Left cardiac atrium (tissue), 4 donors: ENCODE data around the gene OR51A2. TPM values are rescaled to one million over a fixed set of nuclear protein-coding genes. Genes with fewer than 3 reads are reported as not detected.
"Not testable (repeated sequence)": the region's sequence is repeated elsewhere in the genome, so short reads cannot be mapped to it uniquely, and the experiment has no call there.

Experiments used
- ATAC-seq, 2 donors: fragments of 200-7000 bp; cut with Tn5 transposase; one replicate each; pipeline ENCODE4 v1.9.1; 2020; ENCODE audit warnings: mild to moderate bottlenecking in 2 of 2, moderate library complexity in 2 of 2
- DNase-seq: peaks from one replicate; pipeline ENCODE4 v3.0.0-alpha.2; 2020
- intact Hi-C, 2 donors: fragments of 100-400 bp; cut with DNase I; formaldehyde crosslinking; loops; one replicate each; pipeline versions ENCODE4 v1.14.1 to v1.15.1; 2022 to 2023
- long read RNA-seq: library from polyadenylated mRNA; unstranded; transcript quantifications from one replicate; pipeline ENCODE4 v2.0.0, GENCODE V29; 2021
- total RNA-seq, 2 donors: library from RNA; stranded (reverse); fragmentation: NEBNext Ultra II Directional; extraction: Animal tissue kit (Norgen Biotek cat#: 25700); gene quantifications; one replicate each; pipeline ENCODE4 v1.2.1, GENCODE V29; 2021
- donor health status: DM: no; HTN: yes; CAD: no.
- donor health status: DM: no; HTN: yes; CAD: no; lungs with severe emphysema.
- donor health status: DM: yes; HTN: yes; CAD: no.
- donor health status: Dilated cardiomyopathy.

OR51A2 gene, protein sequence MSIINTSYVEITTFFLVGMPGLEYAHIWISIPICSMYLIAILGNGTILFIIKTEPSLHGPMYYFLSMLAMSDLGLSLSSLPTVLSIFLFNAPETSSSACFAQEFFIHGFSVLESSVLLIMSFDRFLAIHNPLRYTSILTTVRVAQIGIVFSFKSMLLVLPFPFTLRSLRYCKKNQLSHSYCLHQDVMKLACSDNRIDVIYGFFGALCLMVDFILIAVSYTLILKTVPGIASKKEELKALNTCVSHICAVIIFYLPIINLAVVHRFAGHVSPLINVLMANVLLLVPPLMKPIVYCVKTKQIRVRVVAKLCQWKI
- total RNA-seq: not detected
- long read RNA-seq: 0 reads

DNA sequence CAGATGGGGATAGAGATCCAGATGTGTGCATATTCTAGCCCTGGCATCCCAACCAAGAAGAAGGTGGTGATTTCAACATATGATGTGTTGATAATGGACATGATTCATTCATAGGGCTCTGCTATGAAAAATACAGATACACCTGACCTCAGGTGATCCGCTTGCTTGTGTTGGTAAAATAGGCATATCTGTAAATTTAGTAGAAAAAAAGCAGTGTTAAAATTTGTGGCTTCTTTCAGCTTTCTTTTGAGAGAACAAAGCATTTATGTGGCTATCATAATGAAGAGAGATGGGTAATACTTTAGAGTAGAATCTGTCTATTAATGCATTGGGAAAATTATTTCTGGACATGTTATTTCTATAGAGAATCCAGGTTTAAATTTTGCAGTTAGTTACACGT lies at the start of gene OR51A2:
TSS of gene OR51A2 (minus strand) at position 101 of the 400 bp plus-strand sequence. CDS start at position 101, 0 bp downstream.
- ATAC-seq, DNase-seq, intact Hi-C loops: not testable (repeated sequence)

DNA sequence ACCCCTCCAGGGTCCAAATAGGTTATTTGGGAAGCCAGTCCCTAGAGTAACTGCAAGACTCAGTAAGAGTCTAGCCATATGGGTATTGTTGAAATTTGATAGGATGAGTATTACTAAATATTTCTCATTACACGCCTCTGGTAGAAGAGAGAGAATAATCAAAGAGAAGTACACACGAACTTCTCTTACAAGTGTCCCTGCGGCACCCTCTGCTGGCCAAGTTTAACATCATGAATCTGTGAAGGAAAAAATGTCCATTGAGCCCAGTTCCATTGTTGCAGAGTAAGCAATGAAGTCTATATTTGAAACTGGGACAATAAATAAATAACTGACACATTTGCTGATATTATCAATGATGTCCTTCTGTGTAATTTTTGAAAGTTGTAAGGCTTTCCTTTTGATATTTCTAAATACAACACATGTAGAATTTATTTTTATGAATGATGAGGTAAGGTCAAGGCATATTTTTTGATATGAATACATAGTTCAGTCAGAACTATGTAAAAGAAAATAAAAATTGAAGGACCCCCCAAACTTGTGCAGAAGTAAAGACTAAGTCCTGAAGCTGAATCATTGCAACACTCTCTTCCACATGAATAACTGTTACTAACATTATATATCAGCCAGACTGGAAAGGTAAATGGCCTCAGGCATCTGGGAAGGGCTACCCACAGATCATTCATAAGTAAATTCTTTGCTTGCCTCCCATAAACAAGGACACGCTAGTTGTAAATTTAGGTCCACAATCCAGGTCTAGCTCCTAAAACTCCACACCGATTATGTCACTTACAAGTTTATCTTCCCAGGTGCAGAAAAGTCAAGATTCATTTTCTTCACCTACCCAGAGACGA lies 49.1 kb upstream of the OR51A2 start:
- DNase-seq (peak; percentile 60), ATAC-seq (no peak)
- intact Hi-C loops: loop anchor here (2.0 to 5.0 kb wide), 2 partner anchors 367 to 378 kb away; partner anchors contain the start of gene OR51D1 (in 1 of the 2)

DNA sequence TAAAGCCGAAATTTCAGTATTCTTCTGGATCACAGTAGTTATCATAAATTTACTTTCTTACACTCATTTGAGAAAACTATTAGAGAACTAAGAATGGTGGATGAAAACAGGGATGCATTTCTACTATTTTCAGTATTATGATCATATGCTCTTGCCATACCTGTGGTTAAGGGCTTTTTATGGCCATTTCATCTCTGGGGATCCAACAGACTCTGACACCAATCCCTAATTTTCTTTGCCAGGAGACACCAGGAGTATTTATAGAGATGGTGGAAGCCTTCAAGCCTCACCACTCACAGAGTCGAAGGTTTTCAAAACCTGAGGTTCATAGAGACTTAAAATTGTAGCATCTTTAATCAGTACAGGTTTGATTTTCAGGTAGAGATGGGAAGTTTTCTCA lies 39.0 kb upstream of the OR51A2 start, which contains the start of gene OR51L1:
TSS of gene OR51L1 (plus strand) at position 301 of the 400 bp plus-strand sequence. CDS start 4,132 bp downstream, outside the sequence.
- DNase-seq: no peak
- intact Hi-C loops: no loop called here
- no peak for ATAC-seq

DNA sequence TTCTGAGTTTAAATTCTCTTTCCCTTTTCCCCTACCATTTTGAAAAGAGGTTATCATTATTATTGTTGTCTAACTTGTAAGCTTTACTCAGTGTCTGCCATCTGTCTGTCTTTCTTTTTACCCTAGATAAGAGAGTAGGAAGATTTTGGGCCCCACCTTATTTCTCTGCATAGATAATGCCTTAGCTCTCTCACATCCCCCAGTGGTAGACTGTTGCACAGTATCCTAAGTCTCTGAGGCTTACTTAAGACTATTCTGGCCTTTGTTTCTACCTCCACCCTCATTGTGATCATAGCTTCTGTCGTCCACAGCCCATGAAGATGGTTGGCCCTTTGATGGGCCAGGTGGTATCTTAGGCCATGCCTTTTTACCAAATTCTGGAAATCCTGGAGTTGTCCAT lies 35.5 kb upstream of the OR51A2 start:
- ATAC-seq (peak in 1 of 2 donors; percentile 27), DNase-seq (no peak)
- intact Hi-C loops: no loop called here

DNA sequence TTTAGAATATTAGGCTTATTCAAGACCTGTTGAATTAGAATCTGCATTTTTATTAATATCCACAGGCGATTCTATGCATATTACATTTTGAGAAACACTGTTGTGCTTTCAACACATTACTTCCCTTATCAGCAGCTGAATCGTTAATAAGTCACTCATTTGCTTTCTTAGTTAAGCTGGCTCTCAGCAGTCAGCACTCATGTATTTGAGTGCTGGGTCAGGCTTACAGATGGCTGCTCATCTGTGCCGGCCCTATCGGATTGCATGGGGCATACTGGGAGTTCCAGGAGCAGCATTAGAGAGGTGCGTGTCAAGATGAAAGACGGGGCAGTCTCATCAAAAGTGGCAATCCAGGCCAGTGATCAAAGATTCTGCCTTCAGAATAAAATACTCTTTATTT lies 28.3 kb upstream of the OR51A2 start:
- intact Hi-C loops: no loop called here
- no peak for ATAC-seq

DNA sequence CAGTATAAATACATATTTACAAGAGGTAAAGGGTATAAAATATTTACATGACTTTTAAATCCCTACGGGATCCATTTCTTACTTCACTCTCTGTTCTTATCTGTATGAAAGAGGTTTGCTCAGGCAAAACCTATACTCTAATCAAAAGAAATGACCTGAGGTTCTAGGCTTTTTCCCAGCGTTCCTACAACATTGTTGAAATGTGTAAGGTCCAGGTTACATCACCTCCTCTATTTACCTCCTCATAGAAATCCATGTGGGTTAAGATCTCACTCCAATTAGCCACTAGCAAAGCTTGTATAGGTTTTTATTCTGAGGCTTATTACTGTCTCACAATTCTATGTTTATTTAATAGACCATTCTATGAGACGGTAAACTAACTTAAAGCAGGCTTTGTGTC lies 27.2 kb upstream of the OR51A2 start:
- ATAC-seq (no peak), DNase-seq (no peak)
- intact Hi-C loops: no loop called here

More for the DNA sequence above, 28.3 kb upstream of the OR51A2 start:
- DNase-seq: no peak

DNA sequence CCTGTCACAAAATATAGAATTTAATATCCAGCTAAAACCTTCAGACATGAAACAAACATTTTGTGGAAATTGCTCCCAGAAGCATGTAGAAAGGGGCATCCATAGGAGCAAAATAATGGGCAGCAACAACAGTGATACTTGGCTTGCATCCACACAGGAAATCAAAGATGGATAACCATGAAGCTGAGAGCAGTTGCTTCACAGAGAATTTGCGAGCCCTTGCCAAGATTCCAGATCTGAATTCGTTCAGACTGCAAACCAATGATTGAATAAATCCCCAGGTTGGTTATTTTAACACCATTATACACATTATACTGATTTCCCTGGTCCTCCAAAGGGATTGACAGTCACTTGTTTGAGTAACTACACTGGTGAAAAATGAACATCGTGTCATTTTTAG lies 23.5 kb upstream of the OR51A2 start:
- no peak for DNase-seq
- ATAC-seq: no peak
- intact Hi-C loops: no loop called here

DNA sequence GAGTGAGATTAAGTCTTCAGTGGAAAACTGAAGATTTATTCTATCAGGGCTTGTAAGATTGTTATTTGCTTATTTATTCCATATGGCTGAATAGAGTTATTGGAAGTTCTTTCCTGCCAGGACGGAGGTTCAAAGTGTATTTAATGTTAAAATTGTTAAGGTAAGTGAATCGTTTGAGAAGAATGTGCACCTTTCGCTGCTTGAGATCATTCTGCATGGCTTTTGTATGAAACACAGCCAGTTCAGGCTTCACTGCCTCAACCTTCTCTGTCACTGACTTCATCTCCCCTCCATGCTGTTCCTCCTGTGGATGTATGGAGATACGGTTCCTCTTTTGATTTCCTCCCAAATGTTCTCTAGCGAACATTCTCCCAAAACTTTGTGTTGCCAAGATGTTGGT lies 19.9 kb upstream of the OR51A2 start:
- intact Hi-C loops: no loop called here
- DNase-seq: no peak
- no peak for ATAC-seq

DNA sequence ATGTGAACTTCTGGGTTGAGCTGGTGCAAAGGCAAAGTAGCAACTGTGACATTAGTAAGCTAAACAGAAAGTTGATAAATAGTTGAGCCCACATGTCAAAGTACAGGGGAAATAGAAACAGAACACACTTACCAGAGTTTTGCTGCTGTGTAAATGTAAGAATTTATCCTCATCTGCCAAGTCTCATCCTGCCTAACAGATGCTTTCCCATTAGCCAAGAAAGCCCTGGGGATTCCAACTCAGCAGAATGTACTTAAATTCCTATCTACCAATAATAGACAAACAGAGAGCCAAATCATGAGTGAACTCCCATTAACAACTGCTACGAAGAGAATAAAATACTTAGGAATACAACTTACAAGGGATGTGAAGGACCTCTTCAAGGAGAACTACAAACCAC lies 7.3 kb upstream of the OR51A2 start:
- intact Hi-C loops: no loop called here
- no peak for ATAC-seq

DNA sequence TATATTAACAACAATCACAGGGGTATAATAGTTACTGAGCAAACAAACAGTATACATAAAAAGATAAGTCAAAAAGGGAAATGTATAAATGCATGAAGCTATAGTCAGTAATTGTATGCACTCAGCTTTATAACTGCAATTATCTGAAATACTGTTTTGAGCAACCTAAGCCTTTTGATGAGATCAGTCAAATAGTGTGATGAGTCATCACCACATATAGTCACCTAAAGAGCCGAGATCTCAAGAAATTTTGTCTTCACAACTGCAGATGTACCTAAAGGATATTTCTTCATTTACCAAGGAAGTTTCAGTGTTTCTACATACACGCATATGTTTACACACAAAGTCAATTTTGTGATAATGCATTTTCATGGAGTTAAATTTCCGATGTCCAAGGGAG lies 5.4 kb upstream of the OR51A2 start:
- no peak for DNase-seq
- intact Hi-C loops: no loop called here
- no peak for ATAC-seq

More for the DNA sequence above, 7.3 kb upstream of the OR51A2 start:
- DNase-seq: no peak

DNA sequence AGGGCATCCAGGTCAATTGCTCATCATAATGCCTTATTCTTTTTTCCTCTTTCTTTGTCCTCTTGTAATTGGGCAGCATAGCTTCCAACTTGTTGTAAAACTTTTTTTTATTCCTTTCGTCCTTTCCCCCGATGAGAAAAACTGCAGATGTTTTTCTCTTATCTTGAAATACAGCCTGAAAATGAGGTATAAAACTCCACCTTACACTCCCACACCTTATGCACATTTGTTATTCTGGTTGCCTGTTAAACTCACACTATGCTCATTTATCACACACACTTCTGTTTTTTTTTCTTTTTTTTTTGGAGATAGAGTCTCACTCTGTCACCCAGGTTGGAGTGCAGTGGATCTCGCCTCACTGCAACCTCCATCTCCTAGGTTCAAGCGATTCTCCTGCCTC lies 1.9 kb upstream of the OR51A2 start:
- intact Hi-C loops: no loop called here
- ATAC-seq: no peak
- DNase-seq: no peak

DNA sequence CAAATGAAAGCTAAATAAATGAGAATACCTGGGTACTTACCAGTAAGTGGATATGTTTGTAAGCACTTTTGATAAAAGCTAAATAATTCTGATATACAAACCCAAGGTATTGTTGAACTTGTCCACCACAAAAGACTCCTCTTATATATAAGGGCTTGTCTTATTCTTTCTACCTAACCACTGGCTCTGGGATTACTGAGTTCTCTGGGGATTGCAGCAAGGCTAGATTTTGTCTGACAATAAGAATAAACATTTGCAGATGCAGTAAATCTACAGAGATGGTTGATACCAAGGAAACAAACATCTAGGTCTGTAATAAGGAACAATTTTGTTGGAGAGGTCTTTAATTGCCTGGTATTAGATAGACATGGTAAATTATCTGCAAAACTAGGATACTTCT lies 8.0 kb downstream of the OR51A2 start, which contains the start of gene OR51A4:
TSS of gene OR51A4 (minus strand) at position 101 of the 400 bp plus-strand sequence. CDS start 505 bp downstream, outside the sequence.
- DNase-seq: no peak
- no peak for ATAC-seq
- intact Hi-C loops: no loop called here

DNA sequence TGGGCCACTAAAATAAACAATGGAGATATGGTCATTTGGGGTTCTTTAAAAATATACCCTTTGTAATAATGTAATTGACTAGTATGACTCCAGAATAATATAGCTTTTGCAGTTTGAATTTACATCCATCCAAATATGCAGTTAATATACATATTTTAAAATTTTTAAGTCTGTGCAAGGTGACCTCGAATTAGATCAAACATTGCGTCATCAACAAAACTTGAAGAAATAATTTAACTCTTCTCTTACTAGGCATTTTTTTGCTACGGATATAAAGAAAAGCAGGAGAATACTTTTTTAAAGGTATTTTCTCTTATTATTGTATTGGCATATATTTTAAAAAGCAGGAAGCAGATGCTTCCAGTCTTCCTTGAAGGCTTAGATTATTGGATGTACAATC lies 18.8 kb downstream of the OR51A2 start:
- DNase-seq (no peak), ATAC-seq (no peak)
- intact Hi-C loops: no loop called here

DNA sequence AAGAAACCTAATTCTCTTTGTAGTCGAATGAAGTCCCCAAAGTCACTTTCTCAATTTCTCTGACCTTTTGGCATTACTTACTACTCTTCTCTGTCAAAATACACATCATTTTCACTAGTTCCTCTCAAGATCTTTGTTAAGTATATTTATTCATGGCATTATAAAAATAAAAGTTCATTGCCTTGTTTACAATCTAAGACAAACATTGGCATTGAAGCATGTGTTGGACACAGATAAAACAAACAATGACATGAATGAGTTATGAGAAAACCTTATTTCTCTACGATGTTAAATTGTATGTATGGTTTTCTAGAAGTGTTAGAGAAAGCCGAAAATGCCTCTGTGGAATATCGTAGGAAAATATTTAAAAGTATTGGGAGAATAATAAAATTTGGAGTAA lies 22.8 kb downstream of the OR51A2 start:
- ATAC-seq: no peak
- intact Hi-C loops: no loop called here
- no peak for DNase-seq

DNA sequence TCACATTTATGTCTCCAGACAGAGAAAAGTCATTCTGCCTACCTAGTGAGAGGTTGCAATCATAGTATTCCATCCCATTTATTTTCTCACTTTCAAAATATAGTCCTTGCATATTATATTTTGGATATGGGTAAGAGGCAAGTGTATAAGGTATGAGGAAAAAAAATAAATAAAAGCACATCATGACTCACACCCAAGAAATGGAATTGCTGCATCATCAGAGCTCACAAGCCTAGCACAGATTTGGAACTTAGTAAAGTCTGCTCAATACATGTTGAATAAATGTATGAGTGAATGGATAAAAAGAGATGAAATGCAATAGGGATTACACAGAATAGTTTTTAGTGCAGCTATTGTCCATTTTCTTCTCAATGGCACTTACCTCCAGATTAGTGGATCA lies 28.9 kb downstream of the OR51A2 start:
- intact Hi-C loops: no loop called here
- no peak for DNase-seq
- no peak for ATAC-seq

DNA sequence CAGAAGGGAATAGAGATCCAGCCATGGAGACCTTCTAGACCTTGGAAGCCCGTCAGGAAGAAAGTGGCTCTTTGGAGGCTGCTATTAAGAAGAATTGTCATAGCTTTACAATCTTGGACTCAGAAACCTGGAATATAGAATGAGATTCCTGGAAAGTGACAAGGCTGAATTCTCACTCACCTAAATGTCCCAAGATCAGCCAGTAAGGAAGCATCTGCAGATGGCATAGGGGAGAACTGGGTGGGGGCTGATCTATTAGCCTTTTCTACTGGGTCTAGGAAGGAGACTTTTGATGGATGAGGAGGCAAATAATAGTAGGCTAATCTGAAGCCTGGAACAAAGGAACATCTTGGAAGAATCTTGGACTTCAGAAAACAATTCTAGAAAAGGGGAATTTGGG lies 31.3 kb downstream of the OR51A2 start, which contains the start of gene OR51G1:
TSS of gene OR51G1 (minus strand) at position 101 of the 400 bp plus-strand sequence. CDS start at position 101, 0 bp downstream.
- intact Hi-C loops: no loop called here
- ATAC-seq (no peak), DNase-seq (no peak)

DNA sequence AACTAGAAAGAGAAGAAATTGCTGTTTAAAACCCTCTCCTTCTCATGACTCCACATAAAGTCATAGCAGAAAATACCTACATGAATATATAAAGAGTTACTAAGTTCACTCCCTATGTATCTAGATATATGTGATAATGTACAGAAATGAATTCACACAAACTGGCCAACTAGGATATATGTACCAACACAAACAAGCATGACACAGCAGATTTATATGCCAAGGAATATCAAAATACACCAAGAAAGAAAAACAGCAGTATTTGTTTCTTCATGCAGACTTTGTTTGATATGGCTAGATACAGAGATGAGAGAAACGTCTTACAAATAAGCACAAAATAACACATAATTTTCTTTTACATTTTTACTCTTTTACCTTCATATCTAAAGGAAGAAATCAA lies 33.2 kb downstream of the OR51A2 start:
- no peak for ATAC-seq
- intact Hi-C loops: no loop called here

DNA sequence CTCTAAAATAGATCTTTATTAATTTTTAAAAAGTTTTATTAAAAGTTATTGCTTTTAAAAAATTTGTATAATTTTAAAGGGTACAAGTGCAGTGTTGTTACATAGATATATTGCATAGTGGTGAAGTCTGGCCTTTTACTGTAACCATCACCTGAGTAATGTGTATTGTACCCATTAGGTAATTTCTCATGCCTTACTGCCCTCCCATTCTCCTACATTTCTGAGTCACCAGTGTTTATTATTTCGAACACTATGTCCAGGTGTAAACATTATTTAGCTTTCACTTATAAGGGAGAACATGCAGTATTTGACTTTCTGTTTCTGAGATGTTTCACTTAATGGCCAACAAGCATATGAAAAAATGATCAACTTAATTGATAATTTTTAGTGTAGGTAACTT lies 33.7 kb downstream of the OR51A2 start:
- ATAC-seq (no peak), DNase-seq (no peak)
- intact Hi-C loops: no loop called here

More for the DNA sequence above, 33.2 kb downstream of the OR51A2 start:
- DNase-seq: no peak

DNA sequence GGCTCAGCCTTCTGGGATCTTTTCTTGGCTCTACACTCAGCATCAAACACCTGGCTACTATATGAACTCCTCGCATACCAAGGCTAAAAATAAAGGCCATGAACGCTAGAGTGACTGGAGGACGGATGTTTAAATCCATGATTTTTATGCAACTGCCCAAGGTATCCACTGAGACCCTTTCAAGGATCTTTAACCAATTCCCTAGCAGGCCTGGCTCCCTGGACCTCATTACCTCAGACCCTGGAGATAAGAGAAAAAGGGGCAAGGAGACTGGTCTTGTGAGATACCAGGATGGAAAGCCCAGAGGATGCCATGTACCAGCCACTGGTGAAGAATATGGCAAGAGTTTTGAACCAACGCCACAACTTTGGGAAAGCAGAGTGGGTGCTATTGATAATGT lies 36.3 kb downstream of the OR51A2 start, which contains the start of gene OR51G2:
TSS of gene OR51G2 (minus strand) at position 101 of the 400 bp plus-strand sequence. CDS start 3,687 bp downstream, outside the sequence.
- ATAC-seq (no peak), DNase-seq (no peak)
- intact Hi-C loops: no loop called here

DNA sequence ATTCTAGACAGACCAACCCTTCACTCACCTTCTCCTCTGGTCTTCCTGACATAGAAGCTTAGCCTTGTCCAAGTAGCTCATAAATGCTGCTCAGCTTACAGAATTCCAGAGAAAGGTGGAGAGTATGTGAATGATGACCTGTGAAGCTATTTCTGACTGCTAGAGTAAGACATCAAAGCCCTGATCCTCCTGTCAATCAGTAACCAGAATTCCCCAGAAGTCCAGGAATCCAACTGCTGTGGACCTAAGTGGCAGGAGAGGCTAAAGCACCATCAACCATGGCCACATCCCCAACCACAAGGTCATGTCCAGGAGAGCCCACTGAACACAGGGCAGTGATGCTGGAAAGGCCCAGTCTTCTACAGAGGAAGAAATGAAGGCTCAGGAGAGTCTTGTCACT lies 38.9 kb downstream of the OR51A2 start:
- ATAC-seq (no peak), DNase-seq (no peak)
- intact Hi-C loops: no loop called here
